ENCODE results near the gene OSBPL10. TPM values are rescaled to one million over a fixed set of nuclear protein-coding genes. Genes with fewer than 3 reads are reported as not detected.

The OSBPL10 gene
- total RNA-seq, 4 donors from 2014 or later, result 30.0 to 49.7 (median 43.7) TPM

DNA sequence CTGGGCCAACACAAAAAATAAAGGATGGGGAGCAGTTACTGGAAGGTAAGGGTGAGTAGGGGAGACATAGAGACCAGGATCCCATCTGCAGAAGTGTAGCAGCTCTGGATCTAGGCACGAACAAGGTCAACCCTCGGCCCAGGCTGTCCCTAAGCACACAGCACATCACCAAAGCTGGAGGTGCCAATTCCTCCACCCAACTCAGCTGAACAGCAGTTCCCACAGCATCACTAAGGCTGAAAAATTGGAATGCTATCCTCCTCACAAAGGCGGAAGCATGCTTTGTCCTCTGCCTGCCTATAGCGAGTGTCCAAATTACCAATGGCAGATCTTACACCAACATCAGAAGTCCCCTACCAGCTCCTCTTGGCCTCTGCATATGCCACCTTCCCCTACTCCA lies 33.9 kb downstream of the OSBPL10 start:
- no peaks in the 10 kb centered on the region for H3K4me1 ChIP-seq
- no peaks in the 10 kb centered on the region for H3K9me3 ChIP-seq
- H3K36me3 ChIP-seq, result no peaks in the 10 kb centered on the region
- no peak overlapping the region for H3K27ac ChIP-seq
- intact Hi-C loops (cut with DNase I; ENCODE audit: low total_unique reads), result no loop called here
- no peaks in the 10 kb centered on the region for H3K27me3 ChIP-seq
- TF ChIP-seq POLR2A (IDR thresholded peaks at IDR 0.05), result no peak
- TF ChIP-seq, protein P1, sequence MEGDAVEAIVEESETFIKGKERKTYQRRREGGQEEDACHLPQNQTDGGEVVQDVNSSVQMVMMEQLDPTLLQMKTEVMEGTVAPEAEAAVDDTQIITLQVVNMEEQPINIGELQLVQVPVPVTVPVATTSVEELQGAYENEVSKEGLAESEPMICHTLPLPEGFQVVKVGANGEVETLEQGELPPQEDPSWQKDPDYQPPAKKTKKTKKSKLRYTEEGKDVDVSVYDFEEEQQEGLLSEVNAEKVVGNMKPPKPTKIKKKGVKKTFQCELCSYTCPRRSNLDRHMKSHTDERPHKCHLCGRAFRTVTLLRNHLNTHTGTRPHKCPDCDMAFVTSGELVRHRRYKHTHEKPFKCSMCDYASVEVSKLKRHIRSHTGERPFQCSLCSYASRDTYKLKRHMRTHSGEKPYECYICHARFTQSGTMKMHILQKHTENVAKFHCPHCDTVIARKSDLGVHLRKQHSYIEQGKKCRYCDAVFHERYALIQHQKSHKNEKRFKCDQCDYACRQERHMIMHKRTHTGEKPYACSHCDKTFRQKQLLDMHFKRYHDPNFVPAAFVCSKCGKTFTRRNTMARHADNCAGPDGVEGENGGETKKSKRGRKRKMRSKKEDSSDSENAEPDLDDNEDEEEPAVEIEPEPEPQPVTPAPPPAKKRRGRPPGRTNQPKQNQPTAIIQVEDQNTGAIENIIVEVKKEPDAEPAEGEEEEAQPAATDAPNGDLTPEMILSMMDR (IDR thresholded peaks at IDR 0.05), result no peak
- no peak for DNase-seq
- H3K4me3 ChIP-seq, result no peak overlapping the region

DNA sequence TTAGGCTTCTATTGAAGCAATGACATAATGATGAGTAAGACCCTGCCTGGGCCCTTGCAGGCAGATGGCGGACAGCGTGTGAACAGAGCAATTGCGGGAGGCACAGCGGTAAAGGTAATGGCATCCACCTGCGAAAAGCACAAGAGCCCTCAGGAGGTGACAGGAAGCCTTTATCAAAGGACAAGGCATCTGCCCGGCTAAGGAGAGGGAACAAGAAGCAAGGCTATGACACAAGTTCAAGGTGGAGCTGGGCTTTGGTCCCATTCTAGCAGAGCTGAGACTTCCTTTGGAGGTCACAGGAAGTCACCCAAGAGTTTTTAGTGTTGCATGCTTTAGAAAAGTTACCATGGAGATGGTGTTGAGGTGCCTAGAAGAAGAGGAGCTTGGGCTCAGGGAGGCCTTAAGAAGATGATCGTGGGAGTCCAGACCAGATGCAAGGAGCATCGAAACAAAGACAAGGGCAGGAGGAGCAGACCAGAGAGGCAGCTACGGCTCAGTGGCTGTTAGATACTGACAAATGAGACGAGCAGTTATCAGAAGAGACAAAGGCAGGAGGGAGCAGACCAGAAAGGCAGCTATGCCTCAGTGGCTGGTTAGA lies 34.5 kb downstream of the OSBPL10 start:
- Histone ChIP-seq H3K4me1 (peaks cover 0 to 3% of the 10 kb centered on the region in 2 donors), H3K9me3 (no peaks in the 10 kb centered on the region), H3K36me3 (no peaks in the 10 kb centered on the region), H3K4me3 (no peak overlapping the region), H3K27me3 (no peaks in the 10 kb centered on the region), H3K27ac (no peak overlapping the region)
- intact Hi-C loops (cut with DNase I; ENCODE audit: low total_unique reads), result no loop called here
- DNase-seq, result no peak
- TF ChIP-seq POLR2A (IDR thresholded peaks at IDR 0.05), result no peak
- TF ChIP-seq, protein P1 (IDR thresholded peaks at IDR 0.05), result no peak

DNA sequence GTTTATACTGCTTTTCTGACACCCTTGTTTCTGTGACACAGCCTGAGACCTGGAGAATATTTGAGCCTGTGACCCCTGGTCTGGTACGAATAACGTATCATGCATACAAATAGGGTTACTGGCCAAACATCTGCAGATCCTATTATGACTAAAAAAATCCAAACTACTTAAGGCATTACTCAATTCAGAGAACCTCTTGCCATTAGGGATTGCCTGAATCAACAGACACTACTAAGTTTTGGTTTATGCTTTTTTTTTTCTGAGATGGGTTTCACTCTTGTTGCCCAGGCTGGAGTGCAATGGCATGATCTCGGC lies 35.4 kb downstream of the OSBPL10 start:
- TF ChIP-seq, protein P1 (IDR thresholded peaks at IDR 0.05), result no peak
- no peak for TF ChIP-seq POLR2A (IDR thresholded peaks at IDR 0.05)
- intact Hi-C loops (cut with DNase I; ENCODE audit: low total_unique reads), result no loop called here
- no peak overlapping the region for H3K4me3 ChIP-seq
- H3K27ac ChIP-seq, result peak overlapping the region; percentile 19 to 38
- peaks cover 0 to 5% of the 10 kb centered on the region in 2 donors for H3K4me1 ChIP-seq
- H3K9me3 ChIP-seq, result no peaks in the 10 kb centered on the region
- H3K36me3 ChIP-seq, result no peaks in the 10 kb centered on the region
- DNase-seq, result no peak
- H3K27me3 ChIP-seq, result no peaks in the 10 kb centered on the region

DNA sequence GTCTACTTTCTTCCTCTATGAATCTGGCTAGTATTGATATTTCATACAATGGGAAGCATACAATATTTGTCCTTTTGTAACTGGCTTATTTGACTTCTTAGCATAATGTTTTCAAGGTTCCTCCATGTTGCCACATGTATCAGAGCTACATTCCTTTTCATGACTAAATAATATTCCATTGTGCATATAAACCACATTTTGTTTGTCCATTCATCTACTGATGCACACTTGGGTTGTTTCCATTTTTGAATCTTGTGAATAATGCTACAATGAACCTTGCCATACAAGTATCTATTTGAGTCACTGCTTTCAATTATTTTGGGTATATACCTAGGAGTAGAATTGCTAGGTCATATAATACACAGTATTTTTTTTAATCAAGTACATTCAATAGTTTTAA lies 38.0 kb downstream of the OSBPL10 start:
- Histone ChIP-seq H3K27ac (no peak overlapping the region), H3K27me3 (no peaks in the 10 kb centered on the region), H3K4me1 (peaks cover 0 to 5% of the 10 kb centered on the region in 2 donors), H3K36me3 (no peaks in the 10 kb centered on the region), H3K9me3 (no peaks in the 10 kb centered on the region), H3K4me3 (no peak overlapping the region)
- intact Hi-C loops (cut with DNase I; ENCODE audit: low total_unique reads), result no loop called here
- no peak for TF ChIP-seq POLR2A (IDR thresholded peaks at IDR 0.05)
- TF ChIP-seq, protein P1 (IDR thresholded peaks at IDR 0.05), result no peak
- no peak for DNase-seq

DNA sequence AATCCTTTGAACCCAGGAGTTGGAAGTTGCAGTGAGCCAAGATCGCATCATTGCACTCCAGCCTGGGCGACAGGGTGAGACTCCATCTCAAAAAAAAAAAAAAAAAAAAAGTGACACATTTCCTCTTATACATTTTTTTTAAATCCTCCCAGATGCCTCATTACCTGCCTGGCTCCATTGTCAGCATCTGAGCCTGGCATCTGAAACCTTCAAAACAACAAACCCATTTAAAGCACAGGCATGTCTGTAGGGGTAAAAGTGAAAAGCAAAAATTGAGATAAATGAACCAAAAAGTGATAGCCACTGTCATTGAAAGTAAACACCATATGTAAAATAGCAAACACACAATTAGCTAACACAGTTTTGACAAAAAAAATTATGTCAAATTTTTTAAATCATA lies 38.6 kb downstream of the OSBPL10 start:
- no peak for TF ChIP-seq POLR2A (IDR thresholded peaks at IDR 0.05)
- TF ChIP-seq, protein P1 (IDR thresholded peaks at IDR 0.05), result no peak
- DNase-seq, result no peak
- Histone ChIP-seq H3K4me3 (no peak overlapping the region), H3K27me3 (no peaks in the 10 kb centered on the region), H3K36me3 (no peaks in the 10 kb centered on the region), H3K4me1 (peaks cover 0 to 5% of the 10 kb centered on the region in 2 donors), H3K27ac (no peak overlapping the region), H3K9me3 (no peaks in the 10 kb centered on the region)
- intact Hi-C loops (cut with DNase I; ENCODE audit: low total_unique reads), result no loop called here
